Neuron (in vitro differentiated cells): ENCODE measurements around the gene SYT11.
"Not testable (repeated sequence)": the region's sequence is repeated elsewhere in the genome, so short reads cannot be mapped to it uniquely, and the experiment has no call there.

Source experiments
- H2AFZ ChIP-seq: one replicate; pipeline ENCODE4 v1.6.1; 2013; ENCODE audit warnings: low read depth, mild to moderate bottlenecking, inconsistent platforms, low read length, moderate library complexity
- H3K27me3 ChIP-seq: one replicate; pipeline ENCODE4 v1.6.1; 2013; ENCODE audit warnings: low read length; ENCODE audit not compliant: insufficient read depth
- H3K36me3 ChIP-seq: one replicate; pipeline ENCODE4 v1.6.1; 2013; ENCODE audit warnings: low read length; ENCODE audit not compliant: insufficient read depth
- H3K4me1 ChIP-seq: one replicate; pipeline ENCODE4 v1.6.1; 2013; ENCODE audit warnings: low read length; ENCODE audit not compliant: insufficient read depth
- H3K4me3 ChIP-seq: 2 replicates; pipeline ENCODE4 v1.5.1; 2013; ENCODE audit warnings: mild to moderate bottlenecking, low read length, moderate library complexity
- H3K9me3 ChIP-seq: one replicate; pipeline ENCODE4 v1.6.1; 2013; ENCODE audit warnings: low read length

The SYT11 gene

GRCh38 chr1:155919801-155920200 is 60.4 kb downstream of the SYT11 start:
- Histone ChIP-seq H3K27me3 (no peaks in the 10 kb centered on the region), H3K36me3 (peaks cover 88% of the 10 kb centered on the region), H2AFZ (no peak overlapping the region), H3K9me3 (no peaks in the 10 kb centered on the region), H3K4me3 (no peak overlapping the region), H3K4me1 (peaks cover 4% of the 10 kb centered on the region)

GRCh38 chr1:155920717-155921116 is 61.4 kb downstream of the SYT11 start:
- Histone ChIP-seq H3K4me1 (no peaks in the 10 kb centered on the region), H3K36me3 (peaks cover 86% of the 10 kb centered on the region)

GRCh38 chr1:155925506-155925905 is 66.1 kb downstream of the SYT11 start:
- no peak overlapping the region for H3K4me3 ChIP-seq
- H3K36me3 ChIP-seq, result peaks cover 84% of the 10 kb centered on the region

More at GRCh38 chr1:155920717-155921116, 61.4 kb downstream of the SYT11 start:
- Histone ChIP-seq H3K4me3 (no peak overlapping the region), H3K27me3 (no peaks in the 10 kb centered on the region), H3K9me3 (no peaks in the 10 kb centered on the region), H2AFZ (no peak overlapping the region)

GRCh38 chr1:155929057-155929456 is 69.7 kb downstream of the SYT11 start:
- H3K4me3 ChIP-seq, result no peak overlapping the region
- no peaks in the 10 kb centered on the region for H3K27me3 ChIP-seq
- no peak overlapping the region for H2AFZ ChIP-seq
- peaks cover 32% of the 10 kb centered on the region for H3K4me1 ChIP-seq
- H3K36me3 ChIP-seq, result peaks cover 81% of the 10 kb centered on the region
- no peaks in the 10 kb centered on the region for H3K9me3 ChIP-seq

More at GRCh38 chr1:155925506-155925905, 66.1 kb downstream of the SYT11 start:
- Histone ChIP-seq H3K9me3 (no peaks in the 10 kb centered on the region), H3K27me3 (no peaks in the 10 kb centered on the region), H2AFZ (no peak overlapping the region), H3K4me1 (peaks cover under 1% of the 10 kb centered on the region)

DNA sequence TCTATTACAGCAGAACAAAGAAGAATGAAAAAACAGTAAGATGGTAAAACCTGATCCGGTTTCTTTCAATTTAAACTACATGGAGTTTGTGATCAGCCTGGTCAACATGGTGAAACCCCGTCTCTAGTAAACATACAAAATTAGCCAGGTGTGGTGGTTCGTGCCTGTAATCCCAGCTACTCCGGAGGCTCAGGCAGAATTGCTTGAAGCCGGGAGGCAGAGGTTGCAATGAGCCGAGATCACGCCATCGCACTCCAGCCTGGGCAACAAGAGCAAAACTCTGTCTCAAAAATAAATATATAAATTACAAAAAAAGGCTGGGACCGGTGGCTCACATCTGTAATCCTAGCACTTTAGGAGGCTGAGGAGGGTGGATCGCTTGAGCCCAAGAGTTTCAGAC is 71.4 kb downstream of the SYT11 start:
- not testable (repeated sequence) for H3K27me3 ChIP-seq, H2AFZ ChIP-seq, H3K4me3 ChIP-seq, H3K9me3 ChIP-seq
- peaks cover 36% of the 10 kb centered on the region for H3K4me1 ChIP-seq
- H3K36me3 ChIP-seq, result peaks cover 68% of the 10 kb centered on the region

DNA sequence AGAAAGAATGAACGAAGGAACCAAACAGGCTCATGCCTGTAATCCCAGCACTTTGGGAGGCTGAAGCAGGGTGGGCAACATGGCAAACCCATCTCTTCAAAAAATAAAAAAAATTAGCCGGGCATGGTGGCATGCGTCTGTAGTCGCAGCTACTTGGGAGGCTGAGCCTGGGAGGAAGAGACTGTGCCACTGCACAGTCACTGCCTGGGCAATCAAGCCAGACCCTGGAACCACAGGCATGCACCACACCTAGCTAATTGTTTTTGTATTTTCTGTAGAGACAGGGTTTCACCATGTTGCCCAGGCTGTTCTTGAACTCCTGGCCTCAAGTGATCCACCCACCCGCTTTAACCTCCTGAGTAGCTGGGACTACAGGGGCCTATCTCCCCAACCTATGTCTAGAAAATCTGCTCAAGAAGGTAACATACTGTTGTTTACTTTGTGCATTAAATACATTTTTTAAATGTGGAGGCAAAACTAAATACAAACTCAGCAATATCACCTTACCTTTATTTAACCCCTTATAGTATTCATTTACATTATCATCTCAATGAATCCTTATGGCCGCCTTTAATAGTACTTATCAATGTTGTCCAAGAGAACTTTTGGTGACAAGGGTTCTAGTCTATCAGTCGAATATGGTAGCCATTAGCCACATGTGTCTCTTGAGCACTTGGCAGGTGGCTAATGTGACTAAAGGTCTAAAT is 72.1 kb downstream of the SYT11 start:
- H3K27me3 ChIP-seq, result no peaks in the 10 kb centered on the region
- peaks cover 61% of the 10 kb centered on the region for H3K36me3 ChIP-seq
- H3K4me1 ChIP-seq, result peaks cover 36% of the 10 kb centered on the region
- H3K4me3 ChIP-seq, result no peak overlapping the region
- no peaks in the 10 kb centered on the region for H3K9me3 ChIP-seq
- H2AFZ ChIP-seq, result no peak overlapping the region

DNA sequence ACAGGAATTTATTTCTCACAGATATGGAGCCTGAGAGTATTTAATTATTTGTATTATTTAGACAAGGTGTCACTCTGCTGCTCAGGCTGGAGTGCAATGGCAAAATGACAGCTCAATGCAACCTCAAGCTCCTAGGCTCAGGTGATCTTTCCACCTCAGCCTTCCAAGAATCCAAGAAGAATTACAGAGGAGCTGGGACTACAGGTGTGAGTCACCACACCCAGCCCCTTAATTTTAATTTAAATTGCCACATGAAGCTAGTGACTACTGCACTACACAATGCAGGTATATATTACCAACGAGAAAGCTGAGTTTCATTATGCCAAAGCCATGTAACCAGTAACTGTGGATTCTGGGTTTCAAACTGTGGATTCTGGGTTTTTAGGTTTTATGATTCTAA is 72.7 kb downstream of the SYT11 start:
- H3K36me3 ChIP-seq, result peaks cover 55% of the 10 kb centered on the region
- peaks cover 36% of the 10 kb centered on the region for H3K4me1 ChIP-seq
- H3K27me3 ChIP-seq, result no peaks in the 10 kb centered on the region
- H2AFZ ChIP-seq, result no peak overlapping the region
- no peaks in the 10 kb centered on the region for H3K9me3 ChIP-seq
- H3K4me3 ChIP-seq, result no peak overlapping the region

- H3K36me3 ChIP-seq, result peaks cover 51% of the 10 kb centered on the region
- peak overlapping the region; percentile 21 for H3K4me3 ChIP-seq
- H2AFZ ChIP-seq, result no peak overlapping the region
- peaks cover 36% of the 10 kb centered on the region for H3K4me1 ChIP-seq
- H3K9me3 ChIP-seq, result no peaks in the 10 kb centered on the region
- no peaks in the 10 kb centered on the region for H3K27me3 ChIP-seq
Measured at GRCh38 chr1:155932487-155932886, 73.1 kb downstream of the SYT11 start.

DNA sequence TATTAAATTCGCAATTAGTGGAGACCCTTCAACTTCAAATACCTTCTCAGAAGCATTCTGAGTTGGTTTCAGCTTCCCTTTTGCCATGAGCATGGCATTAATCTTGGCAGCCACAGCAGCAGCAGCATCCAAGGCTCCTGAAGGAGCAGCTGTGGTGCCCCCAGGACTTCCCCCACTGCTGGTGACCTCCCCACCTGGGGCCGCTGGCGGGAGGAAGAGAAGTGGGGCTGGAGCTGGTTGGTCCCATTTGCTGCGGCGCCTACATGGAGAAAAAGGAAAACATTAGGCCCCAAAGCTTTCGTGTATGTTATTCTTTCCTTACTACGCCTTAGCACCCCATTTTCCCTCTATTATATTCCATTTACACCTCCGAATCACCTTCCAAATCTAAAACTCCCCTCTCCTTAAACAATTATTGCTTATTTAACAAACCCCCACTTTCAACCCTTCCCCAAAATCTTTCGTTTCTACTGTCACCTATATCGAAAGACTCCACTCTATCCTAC is 74.3 kb downstream of the SYT11 start:
- Histone ChIP-seq H2AFZ (no peak overlapping the region), H3K4me1 (peaks cover 36% of the 10 kb centered on the region), H3K4me3 (peak overlapping the region; percentile 63), H3K36me3 (peaks cover 46% of the 10 kb centered on the region), H3K9me3 (no peaks in the 10 kb centered on the region), H3K27me3 (no peaks in the 10 kb centered on the region)

DNA sequence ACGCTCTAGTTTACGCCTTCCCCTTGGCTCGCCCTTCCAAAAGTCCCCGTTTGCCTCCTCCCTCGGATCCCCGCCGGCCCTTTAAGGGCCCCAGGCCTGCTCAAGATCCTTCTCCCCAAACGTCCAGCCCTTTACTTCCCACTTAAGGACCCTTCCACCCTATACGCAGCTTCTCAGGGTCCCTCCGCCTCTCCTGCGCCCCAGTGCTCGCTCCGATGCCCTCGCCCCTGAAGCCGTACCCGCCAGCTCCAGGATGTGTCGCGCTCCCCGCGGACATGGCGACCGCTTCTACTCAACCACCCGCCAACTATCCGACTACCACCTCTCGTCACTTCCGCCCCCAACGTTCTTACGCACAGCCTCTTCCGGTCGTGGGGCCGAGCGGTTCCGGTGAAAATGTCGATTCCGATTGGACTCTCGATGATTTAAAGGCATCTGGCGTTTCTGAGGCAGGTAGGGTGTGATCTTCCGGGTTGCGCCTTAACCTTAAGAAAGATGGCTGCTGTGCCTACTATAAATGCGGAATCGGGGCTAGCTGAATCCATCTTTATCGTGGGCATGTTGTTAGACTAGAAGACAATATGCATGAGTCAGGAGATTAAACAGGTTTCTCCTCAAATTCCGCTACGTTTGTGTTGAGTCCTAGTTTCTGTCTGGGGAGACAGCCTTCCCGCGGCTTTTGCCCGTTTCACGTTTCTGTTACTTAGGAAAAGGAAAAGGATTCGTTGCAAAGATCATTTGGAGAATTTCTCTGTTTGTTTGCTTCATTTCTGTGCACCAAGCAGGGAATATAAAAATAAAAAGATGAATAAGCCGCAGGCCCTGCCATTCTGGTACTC is 74.9 kb downstream of the SYT11 start, which contains the start of gene KHDC4:
KHDC4 (minus strand) TSS at position 317 of the 839 bp plus-strand sequence; CDS start at position 277, 40 bp downstream.
- peaks cover 36% of the 10 kb centered on the region for H3K4me1 ChIP-seq
- peaks cover 40% of the 10 kb centered on the region for H3K36me3 ChIP-seq
- H2AFZ ChIP-seq, result peak within 1 kb of the TSS; percentile 70
- peak within 1 kb of the TSS; percentile 63 for H3K4me3 ChIP-seq
- H3K9me3 ChIP-seq, result no peaks in the 10 kb centered on the region
- no peaks in the 10 kb centered on the region for H3K27me3 ChIP-seq
